ENCODE results near the gene UBE4A.

UBE4A gene

GRCh38 chr11:118442908-118443589 lies 83.6 kb downstream of the UBE4A start:
- no peak for TF ChIP-seq CTCF (conservative IDR thresholded peaks at IDR 0.05; ENCODE audit: low read length)
- H3K4me3 ChIP-seq (ENCODE audit: low read length), result no peak overlapping the region
- no peak for DNase-seq (ENCODE audit: low read depth)

- TF ChIP-seq CTCF (conservative IDR thresholded peaks at IDR 0.05; ENCODE audit: low read length), result no peak
- H3K4me3 ChIP-seq (ENCODE audit: low read length), result no peak overlapping the region
- no peak for DNase-seq (ENCODE audit: low read depth)
Measured at GRCh38 chr11:118443590-118444218, 84.3 kb downstream of the UBE4A start.

GRCh38 chr11:118447423-118447822 lies 88.0 kb downstream of the UBE4A start:
- no peak overlapping the region for H3K4me3 ChIP-seq (ENCODE audit: low read length)
- DNase-seq (ENCODE audit: low read depth), result no peak
- TF ChIP-seq CTCF (conservative IDR thresholded peaks at IDR 0.05; ENCODE audit: low read length), result no peak

- no peak for TF ChIP-seq CTCF (conservative IDR thresholded peaks at IDR 0.05; ENCODE audit: low read length)
- peak; percentile 42 for DNase-seq (ENCODE audit: low read depth)
- H3K4me3 ChIP-seq (ENCODE audit: low read length), result no peak overlapping the region
Measured at GRCh38 chr11:118448294-118448693, 88.9 kb downstream of the UBE4A start.

All from AG10803 (cell line).